A172 (cell line): ENCODE results near the gene PROSER3. TPM values are rescaled to one million over a fixed set of nuclear protein-coding genes. Genes with fewer than 3 reads are reported as not detected.

Experiments used
- DNase-seq: peaks from one replicate; pipeline ENCODE4 v3.0.0-alpha.2; 2015; ENCODE audit warnings: low spot score
- total RNA-seq: library from RNA; depleted of rRNA; stranded (reverse); fragments of >200 nt; shearing (Covaris generic); gene quantifications from 2 replicates; pipeline ENCODE4 v1.2.3, GENCODE V29; 2014

Gene PROSER3
- total RNA-seq, 1 experiment from 2014 or later = 7.0 TPM

GRCh38 chr19:35775298-35776101, 17.5 kb downstream of the PROSER3 start, which contains the start of gene ARHGAP33:
Gene ARHGAP33, plus strand, starts transcription at chr19:35775564. Its CDS starts 95 bp downstream, at chr19:35775659.
- peak; percentile 96 for DNase-seq

GRCh38 chr19:35776102-35776788, 18.3 kb downstream of the PROSER3 start:
- no peak for DNase-seq

- DNase-seq = no peak
Observed at GRCh38 chr19:35777086-35777841, 19.3 kb downstream of the PROSER3 start.

DNA sequence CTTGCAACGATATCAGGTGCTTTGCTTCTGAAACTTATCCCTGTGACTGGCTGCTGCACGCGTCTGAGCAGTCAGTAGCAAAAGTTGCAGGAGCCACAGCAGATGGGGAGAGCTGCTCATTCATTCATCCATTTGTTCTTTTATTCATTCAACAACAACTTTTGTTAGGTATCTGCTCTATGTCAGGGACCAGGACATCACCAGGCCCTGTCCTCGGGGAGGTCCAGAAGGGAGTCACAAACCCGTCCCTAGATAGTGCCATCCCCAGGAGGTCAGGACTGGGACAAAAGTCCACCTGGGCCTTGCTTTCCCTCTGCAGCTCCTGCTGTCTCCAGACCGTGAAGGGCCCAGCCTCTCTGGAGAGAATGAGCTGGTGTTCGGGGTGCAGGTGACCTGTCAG, 20.0 kb downstream of the PROSER3 start:
- no peak for DNase-seq

DNA sequence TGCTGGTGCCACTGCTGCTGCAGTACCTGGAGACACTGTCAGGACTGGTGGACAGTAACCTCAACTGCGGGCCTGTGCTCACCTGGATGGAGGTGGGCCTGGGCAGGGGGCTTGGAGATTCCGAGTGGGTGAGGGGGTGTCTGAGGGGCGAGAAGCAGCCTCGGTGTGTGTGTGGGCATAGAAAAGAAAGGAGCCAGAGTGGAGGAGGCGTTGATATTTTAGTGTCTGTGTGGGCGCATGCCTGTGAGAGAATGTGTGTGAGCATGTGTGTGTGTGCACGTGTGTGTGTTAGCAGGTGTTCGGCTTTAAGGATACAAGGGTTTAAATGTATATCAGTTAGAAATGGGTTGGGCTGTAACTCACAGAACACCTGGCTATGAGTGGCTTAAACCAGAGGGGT, 21.1 kb downstream of the PROSER3 start:
- DNase-seq = no peak

DNA sequence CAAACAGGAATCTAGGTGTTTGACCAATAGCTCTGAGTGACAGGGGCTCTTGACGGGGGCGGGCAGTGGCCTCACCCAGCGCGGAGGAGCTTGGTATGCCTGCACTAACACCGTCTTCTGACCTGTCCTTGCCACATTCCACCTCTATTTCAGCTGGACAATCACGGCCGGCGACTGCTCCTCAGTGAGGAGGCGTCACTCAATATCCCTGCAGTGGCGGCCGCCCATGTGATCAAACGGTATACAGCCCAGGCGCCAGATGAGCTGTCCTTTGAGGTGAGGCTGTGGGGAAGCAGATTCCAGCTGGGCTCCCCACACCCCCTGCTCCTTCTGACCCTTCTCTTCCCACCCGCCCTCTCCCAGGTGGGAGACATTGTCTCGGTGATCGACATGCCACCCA, 22.1 kb downstream of the PROSER3 start:
- no peak for DNase-seq

- DNase-seq = no peak
Observed at GRCh38 chr19:35780717-35781116, 22.7 kb downstream of the PROSER3 start.

DNA sequence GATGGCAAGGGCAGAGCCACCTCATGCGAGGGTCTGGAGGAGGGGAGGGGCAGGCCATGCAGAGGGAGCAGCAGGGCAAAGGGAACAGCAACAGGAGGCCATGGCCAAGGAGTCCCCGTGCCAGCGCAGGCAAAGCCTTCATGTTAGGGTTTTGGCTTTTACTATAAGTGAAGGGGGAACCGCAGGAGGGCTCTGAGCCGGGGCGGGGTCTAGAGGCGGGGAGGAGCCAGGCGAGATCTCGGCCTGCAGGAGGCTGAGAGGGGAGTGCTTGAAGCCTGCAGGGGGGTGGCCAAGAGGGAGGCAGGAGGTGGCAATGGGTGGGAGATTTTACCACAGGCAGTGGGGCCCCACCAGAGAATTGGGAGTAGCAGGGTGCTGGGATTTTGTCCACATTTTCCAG, 23.7 kb downstream of the PROSER3 start:
- no peak for DNase-seq

GRCh38 chr19:35782589-35782988, 24.6 kb downstream of the PROSER3 start:
- no peak for DNase-seq

GRCh38 chr19:35783469-35784434, 25.8 kb downstream of the PROSER3 start:
- no peak for DNase-seq

DNA sequence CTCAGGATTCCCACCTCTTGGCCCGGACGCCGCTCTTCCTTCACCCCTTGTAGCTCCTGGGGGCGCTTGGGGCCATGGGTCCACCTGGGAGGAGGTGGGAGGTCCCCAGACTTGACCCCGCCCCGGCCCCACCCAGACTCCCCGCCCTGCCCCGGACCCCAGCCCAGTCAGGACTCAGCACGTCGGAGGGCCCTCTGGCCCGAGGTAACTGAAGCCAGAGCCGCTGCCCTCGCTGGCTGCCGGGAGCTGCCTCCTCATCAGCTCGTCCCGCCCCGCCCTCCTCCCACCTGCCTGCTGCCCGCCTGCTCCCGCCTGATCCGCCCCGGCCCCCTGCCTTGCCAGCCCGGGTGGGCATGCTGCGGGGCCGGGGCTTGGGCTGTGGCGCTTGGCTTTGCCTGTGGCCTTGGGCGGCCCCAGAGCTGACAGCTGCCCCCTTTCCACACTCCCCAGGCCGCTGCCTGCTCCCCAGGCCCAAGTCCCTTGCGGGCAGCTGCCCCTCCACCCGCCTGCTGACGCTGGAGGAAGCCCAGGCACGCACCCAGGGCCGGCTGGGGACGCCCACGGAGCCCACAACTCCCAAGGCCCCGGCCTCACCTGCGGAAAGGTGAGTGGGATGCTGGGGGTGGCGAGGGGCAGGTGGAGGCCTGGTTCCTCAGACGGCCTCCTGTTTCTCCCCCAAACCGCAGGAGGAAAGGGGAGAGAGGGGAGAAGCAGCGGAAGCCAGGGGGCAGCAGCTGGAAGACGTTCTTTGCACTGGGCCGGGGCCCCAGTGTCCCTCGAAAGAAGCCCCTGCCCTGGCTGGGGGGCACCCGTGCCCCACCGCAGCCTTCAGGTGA, 26.7 kb downstream of the PROSER3 start:
- no peak for DNase-seq

- DNase-seq = no peak
Observed at GRCh38 chr19:35785339-35785627, 27.3 kb downstream of the PROSER3 start.

DNA sequence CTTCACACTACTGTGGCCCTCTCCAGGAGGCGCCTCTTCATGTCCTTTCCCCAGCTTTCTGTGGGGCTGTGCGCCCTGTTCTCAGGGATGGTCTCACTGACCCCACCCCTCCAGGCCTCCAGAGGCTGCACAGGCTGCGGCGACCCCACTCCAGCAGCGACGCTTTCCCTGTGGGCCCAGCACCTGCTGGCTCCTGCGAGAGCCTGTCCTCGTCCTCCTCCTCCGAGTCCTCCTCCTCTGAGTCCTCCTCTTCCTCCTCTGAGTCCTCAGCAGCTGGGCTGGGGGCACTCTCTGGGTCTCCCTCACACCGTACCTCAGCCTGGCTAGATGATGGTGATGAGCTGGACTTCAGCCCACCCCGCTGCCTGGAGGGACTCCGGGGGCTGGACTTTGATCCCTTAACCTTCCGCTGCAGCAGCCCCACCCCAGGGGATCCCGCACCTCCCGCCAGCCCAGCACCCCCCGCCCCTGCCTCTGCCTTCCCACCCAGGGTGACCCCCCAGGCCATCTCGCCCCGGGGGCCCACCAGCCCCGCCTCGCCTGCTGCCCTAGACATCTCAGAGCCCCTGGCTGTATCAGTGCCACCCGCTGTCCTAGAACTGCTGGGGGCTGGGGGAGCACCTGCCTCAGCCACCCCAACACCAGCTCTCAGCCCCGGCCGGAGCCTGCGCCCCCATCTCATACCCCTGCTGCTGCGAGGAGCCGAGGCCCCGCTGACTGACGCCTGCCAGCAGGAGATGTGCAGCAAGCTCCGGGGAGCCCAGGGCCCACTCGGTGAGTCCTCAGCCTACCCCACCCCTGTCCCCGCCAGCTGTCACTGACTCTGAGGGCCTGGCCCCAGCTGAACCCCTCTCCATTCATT, 28.6 kb downstream of the PROSER3 start:
- no peak for DNase-seq

GRCh38 chr19:35787227-35787799, 29.3 kb downstream of the PROSER3 start:
- DNase-seq = no peak

DNA sequence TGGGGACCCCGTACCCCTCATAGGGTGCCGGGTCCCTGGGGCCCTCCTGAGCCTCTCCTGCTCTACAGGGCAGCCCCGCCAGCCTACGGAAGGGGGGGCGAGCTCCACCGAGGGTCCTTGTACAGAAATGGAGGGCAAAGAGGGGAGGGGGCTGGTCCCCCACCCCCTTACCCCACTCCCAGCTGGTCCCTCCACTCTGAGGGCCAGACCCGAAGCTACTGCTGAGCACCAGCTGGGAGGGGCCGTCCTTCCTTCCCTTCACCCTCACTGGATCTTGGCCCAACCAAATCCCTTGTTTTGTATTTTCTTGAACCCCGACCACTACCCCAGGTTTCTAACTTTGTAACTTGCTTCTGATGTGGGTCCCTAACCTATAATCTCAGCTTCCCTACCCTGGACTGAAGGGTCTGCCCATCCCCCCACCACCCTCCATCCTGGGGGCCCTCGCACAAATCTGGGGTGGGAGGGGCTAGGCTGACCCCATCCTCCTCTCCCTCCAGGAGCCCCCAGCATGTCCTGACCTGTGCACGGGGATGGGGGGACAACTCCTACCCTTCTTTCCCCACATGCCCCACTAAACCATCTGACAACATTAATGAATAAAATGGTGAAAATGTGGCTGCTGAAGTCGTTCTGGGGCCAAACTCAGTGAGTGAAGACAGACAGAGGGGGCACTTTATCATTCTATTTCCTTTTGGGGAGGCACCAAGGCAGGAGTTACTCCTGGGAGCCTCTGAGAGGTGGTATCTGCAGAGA, 30.4 kb downstream of the PROSER3 start:
- no peak for DNase-seq

GRCh38 chr19:35789195-35789977, 31.4 kb downstream of the PROSER3 start:
- DNase-seq = no peak
